HepG2 (cell line): ENCODE data around the gene CD44. TPM values are rescaled to one million over a fixed set of nuclear protein-coding genes. Genes with fewer than 3 reads are reported as not detected.

Source experiments
- ATAC-seq: fragments of 200-7000 bp; cut with Tn5 transposase; 3 replicates; pipeline ENCODE4 v1.9.1; 2020; ENCODE audit warnings: mild to moderate bottlenecking, moderate library complexity
- BruUV-seq: library from RNA; stranded (reverse); fragments of 400-500 nt; replicated peaks from 2 replicates; lab custom pipeline; 2021; lab: Mats Ljungman, UMichigan
- CTCF ChIA-PET: fragments of 300-600 bp; formaldehyde crosslinking; extraction: SDS; loops from one replicate; lab custom pipeline; 2021; ENCODE audit warnings: low total read pairs, inconsistent platforms, low intra/inter-chr PET ratio; lab: Yijun Ruan, JAX
- POLR2A ChIA-PET: fragments of 350-600 bp; sonication (Branson Sonifier 250); formaldehyde crosslinking; loops from one replicate; lab custom pipeline; 2020; ENCODE audit warnings: antibody characterized with exemption, inconsistent platforms; lab: Yijun Ruan, JAX
- DNase-seq: peaks from one replicate; pipeline ENCODE4 v3.0.0-alpha.2; 2015; ENCODE audit warnings: low spot score
- FAIRE-seq: peaks from 3 replicates; lab custom pipeline; 2011; peaks lifted over from hg19 to GRCh38; lab: Jason Lieb, UNC
- H2AFZ ChIP-seq: one replicate; pipeline ENCODE4 v1.6.1; 2011; ENCODE audit warnings: low read length, inconsistent platforms
- H3K27ac ChIP-seq: fragments of 300-600 bp; 3 replicates; pipeline ENCODE4 v1.8.0; 2011; ENCODE audit warnings: mixed run types, mild to moderate bottlenecking, mixed read lengths, low read length, inconsistent platforms; ENCODE audit not compliant: insufficient read depth; ENCODE audit errors: extremely low read length
- H3K27me3 ChIP-seq, 2 experiments: fragments of 200-600 bp in 1 of 2; 2 replicates in 1 of 2; 3 replicates in 1 of 2; pipeline versions ENCODE4 v1.6.0 to v1.8.0; 2011; ENCODE audit warnings: low read length in 2 of 2, mild to moderate bottlenecking in 2 of 2, moderate library complexity in 2 of 2, inconsistent platforms in 1 of 2; ENCODE audit not compliant: insufficient read depth in 2 of 2, control insufficient read depth in 1 of 2
- H3K36me3 ChIP-seq, 2 experiments: fragments of 200-600 bp in 1 of 2; replicated peaks in 1 of 2; 2 replicates in 1 of 2; 3 replicates in 1 of 2; pipeline versions ENCODE4 v1.5.1 to v1.8.0; 2011; ENCODE audit warnings: low read length in 2 of 2, inconsistent platforms in 1 of 2; ENCODE audit not compliant: insufficient read depth in 2 of 2, control insufficient read depth in 1 of 2
- H3K4me1 ChIP-seq: 2 replicates; pipeline ENCODE4 v1.5.1; 2012; ENCODE audit warnings: low read length, inconsistent platforms; ENCODE audit not compliant: insufficient read depth
- H3K4me2 ChIP-seq: 2 replicates; pipeline ENCODE4 v1.6.0; 2011; ENCODE audit warnings: low read depth, low read length, inconsistent platforms
- H3K4me3 ChIP-seq, 3 experiments: fragments of 200-600 bp in 1 of 3; sonication (generic), shearing (Covaris generic) in 1 of 3; replicated peaks in 1 of 3; 2 replicates each; pipeline ENCODE4 v1.5.1; 2011 to 2016; ENCODE audit warnings: low read length in 3 of 3, inconsistent platforms in 2 of 3, low read depth in 2 of 3, mild to moderate bottlenecking in 2 of 3, control low read depth in 1 of 3, mixed read lengths in 1 of 3; ENCODE audit not compliant: insufficient read depth in 1 of 3
- H3K79me2 ChIP-seq: one replicate; pipeline ENCODE4 v1.6.1; 2011; ENCODE audit warnings: low read length, inconsistent platforms; ENCODE audit not compliant: insufficient read depth
- H3K9ac ChIP-seq: 2 replicates; pipeline ENCODE4 v1.6.0; 2011; ENCODE audit warnings: mild to moderate bottlenecking, low read depth, low read length, inconsistent platforms; ENCODE audit not compliant: insufficient read depth
- H3K9me3 ChIP-seq: 2 replicates; pipeline ENCODE4 v1.5.1; 2012; ENCODE audit warnings: mild to moderate bottlenecking, low read length
- H4K20me1 ChIP-seq: 2 replicates; pipeline ENCODE4 v1.6.0; 2011; ENCODE audit warnings: inconsistent platforms, mild to moderate bottlenecking, low read length, moderate library complexity; ENCODE audit not compliant: insufficient read depth
- AGO1 ChIP-seq: fragments of 200-400 bp; formaldehyde crosslinking; IDR thresholded peaks from 2 replicates; pipeline ENCODE4 v1.6.1; 2017; ENCODE audit warnings: mild to moderate bottlenecking, low read depth, low read length, moderate library complexity; ENCODE audit not compliant: poor library complexity, severe bottlenecking
- CENPT ChIP-seq: sonication (generic); formaldehyde crosslinking; IDR thresholded peaks from 2 replicates; pipeline ENCODE4 v1.8.0; 2022; ENCODE audit warnings: low read depth, mild to moderate bottlenecking, moderate library complexity, missing genetic modification reagents
- FOXK1 ChIP-seq: sonication (generic); formaldehyde crosslinking; IDR thresholded peaks from 2 replicates; pipeline ENCODE4 v1.4.0; 2020; ENCODE audit warnings: low read depth, missing genetic modification reagents, borderline replicate concordance
- FOXO1 ChIP-seq: sonication (generic); formaldehyde crosslinking; IDR thresholded peaks from 2 replicates; pipeline ENCODE4 v1.4.0; 2020; ENCODE audit warnings: missing genetic modification reagents
- MEIS2 ChIP-seq: sonication (generic); formaldehyde crosslinking; IDR thresholded peaks from 2 replicates; pipeline ENCODE4 v1.9.0; 2021; ENCODE audit warnings: mild to moderate bottlenecking, missing genetic modification reagents
- PAX8 ChIP-seq: sonication (generic); formaldehyde crosslinking; IDR thresholded peaks from 2 replicates; pipeline ENCODE4 v1.8.0; 2022; ENCODE audit warnings: mild to moderate bottlenecking, missing genetic modification reagents, borderline replicate concordance
- RERE ChIP-seq: IDR thresholded peaks from 2 replicates; pipeline ENCODE4 v1.6.1; 2016; ENCODE audit warnings: low read depth, missing genetic modification reagents, missing compliant biosample characterization
- SSRP1 ChIP-seq: IDR thresholded peaks from 2 replicates; pipeline ENCODE4 v1.6.1; 2016; ENCODE audit warnings: control low read depth
- ZBTB3 ChIP-seq: sonication (generic); formaldehyde crosslinking; IDR thresholded peaks from 2 replicates; pipeline ENCODE4 v1.4.0; 2020; ENCODE audit warnings: low read depth, mild to moderate bottlenecking, moderate library complexity, missing genetic modification reagents, borderline replicate concordance
- ZNF530 ChIP-seq: sonication (generic); formaldehyde crosslinking; IDR thresholded peaks from 2 replicates; pipeline ENCODE4 v1.5.0; 2020; ENCODE audit warnings: low read depth, mild to moderate bottlenecking, missing genetic modification reagents
- WGBS: methylation state at CpG from one replicate; pipeline ENCODE4 v1.1.6; 2017; ENCODE audit warnings: low lambda C conversion rate; 5-methylcytosine and 5-hydroxymethylcytosine counted together
- in situ Hi-C: cut with HindIII; loops from 2 replicates; pipeline ENCODE4 v1.10.0; 2017; ENCODE audit warnings: low pct_unique_long_range_greater_than_20kb; ENCODE audit not compliant: extremely low pct_ligation_motif_present
- intact Hi-C: fragments of 100-400 bp; cut with micrococcal nuclease; formaldehyde crosslinking; loops from one replicate; pipeline ENCODE4 v1.10.0; 2022; ENCODE audit not compliant: unreplicated experiment
- polyA plus RNA-seq, 8 experiments: library from polyadenylated mRNA; depleted of rRNA in 3 of 8; stranded (reverse) in 7 of 8; unstranded in 1 of 8; fragments of >200 nt; fragmentation: Illumina TruSeq in 4 of 8; extraction: Trizol in 4 of 8; gene quantifications; 2 replicates each; pipeline versions ENCODE4 v1.2.1 to v1.2.3, GENCODE V29; 2011 to 2016; ENCODE audit warnings: low read depth in 4 of 8, missing spikeins in 1 of 8, mixed read lengths in 1 of 8; ENCODE audit not compliant: insufficient read depth in 1 of 8
- total RNA-seq, 5 experiments: library from RNA; depleted of rRNA; stranded (reverse); fragments of >200 nt; fragmentation: Illumina TruSeq; extraction: Trizol; gene quantifications; 2 replicates each; pipeline ENCODE4 v1.2.3, GENCODE V29; 2016; ENCODE audit warnings: low read depth in 1 of 5
- TF ChIP-seq, protein P1 (sequence below): sonication (generic); formaldehyde crosslinking; IDR thresholded peaks from 2 replicates; pipeline ENCODE4 v1.5.0; 2020; ENCODE audit warnings: mild to moderate bottlenecking, missing genetic modification reagents
- TF ChIP-seq, protein P2 (sequence below): sonication (generic); formaldehyde crosslinking; IDR thresholded peaks from 2 replicates; pipeline ENCODE4 v1.4.0; 2020; ENCODE audit warnings: mild to moderate bottlenecking, missing genetic modification reagents

Gene CD44
- total and polyA plus RNA-seq, 2 of the 13 experiments (the other 11 are each of a cell fraction or from before 2014, with no cell fraction given) = 0.02 to 0.11 TPM

GRCh38 chr11:35261197-35261596, 122.2 kb downstream of the CD44 start:
- H3K79me2 ChIP-seq = no peaks in the 10 kb centered on the region
- no TSS peak for BruUV-seq
- H2AFZ ChIP-seq = no peak overlapping the region
- no peaks in the 10 kb centered on the region for H4K20me1 ChIP-seq
- no peaks in the 10 kb centered on the region for H3K9me3 ChIP-seq
- 100% methylated on average over 1 of the region's 1 CpG for WGBS
- in situ Hi-C loops = no loop called here
- FAIRE-seq (no peak), DNase-seq (no peak), ATAC-seq (no peak)
- peaks cover 0 to 5% of the 10 kb centered on the region in 2 experiments; a peak in 2 of 5 replicates for H3K36me3 ChIP-seq
- no peak overlapping the region for H3K4me3 ChIP-seq
- no peak overlapping the region for H3K27ac ChIP-seq
- ChIA-PET POLR2A (no interaction called here), CTCF (no interaction called here)
- no peak for TF ChIP-seq MEIS2 (CRISPR knock-in tag)
- TF ChIP-seq, protein P1, sequence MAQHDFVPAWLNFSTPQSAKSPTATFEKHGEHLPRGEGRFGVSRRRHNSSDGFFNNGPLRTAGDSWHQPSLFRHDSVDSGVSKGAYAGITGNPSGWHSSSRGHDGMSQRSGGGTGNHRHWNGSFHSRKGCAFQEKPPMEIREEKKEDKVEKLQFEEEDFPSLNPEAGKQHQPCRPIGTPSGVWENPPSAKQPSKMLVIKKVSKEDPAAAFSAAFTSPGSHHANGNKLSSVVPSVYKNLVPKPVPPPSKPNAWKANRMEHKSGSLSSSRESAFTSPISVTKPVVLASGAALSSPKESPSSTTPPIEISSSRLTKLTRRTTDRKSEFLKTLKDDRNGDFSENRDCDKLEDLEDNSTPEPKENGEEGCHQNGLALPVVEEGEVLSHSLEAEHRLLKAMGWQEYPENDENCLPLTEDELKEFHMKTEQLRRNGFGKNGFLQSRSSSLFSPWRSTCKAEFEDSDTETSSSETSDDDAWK (CRISPR knock-in tag) = no peak
- TF ChIP-seq AGO1 = no peak
- TF ChIP-seq FOXO1 = no peak
- TF ChIP-seq FOXK1 (CRISPR knock-in tag) = no peak
- intact Hi-C loops = loop anchor here (2.0 kb wide), 1 partner anchor 34 kb away; no protein-coding TSS in a partner anchor
- no peak overlapping the region for H3K4me2 ChIP-seq
- H3K27me3 ChIP-seq = no peaks in the 10 kb centered on the region
- H3K9ac ChIP-seq = no peak overlapping the region
- H3K4me1 ChIP-seq = no peaks in the 10 kb centered on the region

- POLR2A ChIA-PET = no interaction called here
- Histone ChIP-seq H3K4me1 (no peaks in the 10 kb centered on the region), H3K27me3 (no peaks in the 10 kb centered on the region), H2AFZ (no peak overlapping the region), H3K4me2 (no peak overlapping the region), H3K9me3 (no peaks in the 10 kb centered on the region), H3K4me3 (no peak overlapping the region), H3K79me2 (no peaks in the 10 kb centered on the region), H4K20me1 (no peaks in the 10 kb centered on the region), H3K36me3 (peaks cover 0 to 5% of the 10 kb centered on the region in 2 experiments; a peak in 2 of 5 replicates), H3K9ac (no peak overlapping the region), H3K27ac (no peak overlapping the region)
- intact Hi-C loops = no loop called here
- FAIRE-seq (no peak), DNase-seq (no peak), ATAC-seq (no peak)
- CTCF ChIA-PET = no interaction called here
- BruUV-seq = no TSS peak
- in situ Hi-C loops = no loop called here
- 100% methylated on average over 3 of the region's 3 CpGs for WGBS
- TF ChIP-seq RERE = no peak
- no peak for TF ChIP-seq SSRP1 (CRISPR knock-in tag)
- TF ChIP-seq, protein P2, sequence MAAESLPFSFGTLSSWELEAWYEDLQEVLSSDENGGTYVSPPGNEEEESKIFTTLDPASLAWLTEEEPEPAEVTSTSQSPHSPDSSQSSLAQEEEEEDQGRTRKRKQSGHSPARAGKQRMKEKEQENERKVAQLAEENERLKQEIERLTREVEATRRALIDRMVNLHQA (CRISPR knock-in tag) = no peak
- TF ChIP-seq ZBTB3 = no peak
- TF ChIP-seq PAX8 (CRISPR knock-in tag) = no peak
- TF ChIP-seq ZNF530 (CRISPR knock-in tag) = no peak
- no peak for TF ChIP-seq CENPT (CRISPR knock-in tag)
Observed at GRCh38 chr11:35262056-35262455, 123.1 kb downstream of the CD44 start.
